Ishikawa (cell line): ENCODE results near the gene SYNPR.

Experiments used
- CEBPB ChIP-seq: IDR thresholded peaks from 2 replicates; pipeline ENCODE4 v1.6.1; 2012
- CREB1 ChIP-seq: IDR thresholded peaks from 2 replicates; pipeline ENCODE4 v1.6.1; 2012; ENCODE audit warnings: low read depth
- EGR1 ChIP-seq: IDR thresholded peaks from 2 replicates; pipeline ENCODE4 v1.6.1; 2012
- EP300 ChIP-seq: IDR thresholded peaks from 2 replicates; pipeline ENCODE4 v1.6.1; 2012; ENCODE audit warnings: borderline replicate concordance
- FOXM1 ChIP-seq: IDR thresholded peaks from 2 replicates; pipeline ENCODE4 v1.6.1; 2012; ENCODE audit warnings: low read depth, borderline replicate concordance
- NFIC ChIP-seq: IDR thresholded peaks from 2 replicates; pipeline ENCODE4 v1.6.1; 2012
- RAD21 ChIP-seq: IDR thresholded peaks from 2 replicates; pipeline ENCODE4 v1.6.1; 2012; ENCODE audit warnings: low read depth
- TAF1 ChIP-seq: IDR thresholded peaks from 2 replicates; pipeline ENCODE4 v1.6.1; 2012; ENCODE audit warnings: low read depth, mild to moderate bottlenecking
- TCF12 ChIP-seq: IDR thresholded peaks from 2 replicates; pipeline ENCODE4 v1.6.1; 2012; ENCODE audit warnings: low read depth
- TEAD4 ChIP-seq: IDR thresholded peaks from 2 replicates; pipeline ENCODE4 v1.6.1; 2012
- YY1 ChIP-seq: IDR thresholded peaks from 2 replicates; pipeline ENCODE4 v1.6.1; 2012; ENCODE audit warnings: low read depth
- ZBTB7A ChIP-seq: IDR thresholded peaks from 2 replicates; pipeline ENCODE4 v1.6.1; 2012; ENCODE audit warnings: low read depth
- TF ChIP-seq, protein P1 (sequence below): IDR thresholded peaks from 2 replicates; pipeline ENCODE4 v1.6.1; 2012
- TF ChIP-seq, protein P2 (sequence below): IDR thresholded peaks from 2 replicates; pipeline ENCODE4 v1.6.1; 2012; ENCODE audit warnings: low read depth, mild to moderate bottlenecking
- TF ChIP-seq, protein P3 (sequence below): IDR thresholded peaks from 2 replicates; pipeline ENCODE4 v1.6.1; 2012

Gene SYNPR

DNA sequence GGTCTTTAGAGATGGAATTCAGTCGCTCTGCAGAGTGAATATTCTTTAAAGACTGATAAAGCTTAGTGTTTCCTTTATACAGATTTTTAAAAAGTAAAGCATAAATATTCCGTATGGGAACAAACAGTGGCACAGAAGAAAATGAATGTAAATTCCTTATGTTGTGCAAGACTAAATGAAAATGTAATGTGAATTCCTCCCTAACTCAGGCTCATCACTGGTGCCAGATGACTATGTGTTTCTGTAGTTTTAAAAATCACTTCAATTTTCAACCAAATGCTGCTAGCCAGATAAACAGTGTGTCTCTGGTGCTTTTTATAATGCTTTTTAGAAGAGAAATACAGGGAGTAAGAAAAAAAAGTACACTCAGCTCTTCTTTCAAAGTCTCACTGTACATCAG lies 219.5 kb downstream of the SYNPR start:
- TF ChIP-seq TCF12 (no peak), FOXM1 (no peak), EP300 (no peak), EGR1 (no peak), YY1 (no peak), TAF1 (no peak), NFIC (no peak), TEAD4 (no peak)
- TF ChIP-seq, protein P1, sequence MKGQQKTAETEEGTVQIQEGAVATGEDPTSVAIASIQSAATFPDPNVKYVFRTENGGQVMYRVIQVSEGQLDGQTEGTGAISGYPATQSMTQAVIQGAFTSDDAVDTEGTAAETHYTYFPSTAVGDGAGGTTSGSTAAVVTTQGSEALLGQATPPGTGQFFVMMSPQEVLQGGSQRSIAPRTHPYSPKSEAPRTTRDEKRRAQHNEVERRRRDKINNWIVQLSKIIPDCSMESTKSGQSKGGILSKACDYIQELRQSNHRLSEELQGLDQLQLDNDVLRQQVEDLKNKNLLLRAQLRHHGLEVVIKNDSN: no peak

DNA sequence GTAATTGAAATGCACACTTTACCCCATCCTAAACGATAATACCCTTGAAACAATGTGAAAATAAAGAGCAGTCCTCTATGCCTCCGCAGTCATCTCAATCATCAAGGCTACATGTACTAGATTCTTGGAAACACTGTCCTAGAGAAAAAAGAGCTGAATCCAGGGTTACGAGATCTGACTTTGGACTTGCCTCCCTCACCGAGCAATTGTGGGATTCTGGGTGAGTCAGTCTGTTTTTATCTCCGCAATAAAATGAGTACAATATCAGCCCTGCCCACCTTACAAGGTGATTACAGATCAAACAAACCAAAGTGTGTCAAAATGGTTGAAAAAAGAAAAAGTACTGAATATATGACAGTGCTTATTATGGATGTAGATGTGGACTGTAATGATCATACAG lies 222.1 kb downstream of the SYNPR start:
- TF ChIP-seq FOXM1: no peak
- no peak for TF ChIP-seq CEBPB
- TF ChIP-seq, protein P2, sequence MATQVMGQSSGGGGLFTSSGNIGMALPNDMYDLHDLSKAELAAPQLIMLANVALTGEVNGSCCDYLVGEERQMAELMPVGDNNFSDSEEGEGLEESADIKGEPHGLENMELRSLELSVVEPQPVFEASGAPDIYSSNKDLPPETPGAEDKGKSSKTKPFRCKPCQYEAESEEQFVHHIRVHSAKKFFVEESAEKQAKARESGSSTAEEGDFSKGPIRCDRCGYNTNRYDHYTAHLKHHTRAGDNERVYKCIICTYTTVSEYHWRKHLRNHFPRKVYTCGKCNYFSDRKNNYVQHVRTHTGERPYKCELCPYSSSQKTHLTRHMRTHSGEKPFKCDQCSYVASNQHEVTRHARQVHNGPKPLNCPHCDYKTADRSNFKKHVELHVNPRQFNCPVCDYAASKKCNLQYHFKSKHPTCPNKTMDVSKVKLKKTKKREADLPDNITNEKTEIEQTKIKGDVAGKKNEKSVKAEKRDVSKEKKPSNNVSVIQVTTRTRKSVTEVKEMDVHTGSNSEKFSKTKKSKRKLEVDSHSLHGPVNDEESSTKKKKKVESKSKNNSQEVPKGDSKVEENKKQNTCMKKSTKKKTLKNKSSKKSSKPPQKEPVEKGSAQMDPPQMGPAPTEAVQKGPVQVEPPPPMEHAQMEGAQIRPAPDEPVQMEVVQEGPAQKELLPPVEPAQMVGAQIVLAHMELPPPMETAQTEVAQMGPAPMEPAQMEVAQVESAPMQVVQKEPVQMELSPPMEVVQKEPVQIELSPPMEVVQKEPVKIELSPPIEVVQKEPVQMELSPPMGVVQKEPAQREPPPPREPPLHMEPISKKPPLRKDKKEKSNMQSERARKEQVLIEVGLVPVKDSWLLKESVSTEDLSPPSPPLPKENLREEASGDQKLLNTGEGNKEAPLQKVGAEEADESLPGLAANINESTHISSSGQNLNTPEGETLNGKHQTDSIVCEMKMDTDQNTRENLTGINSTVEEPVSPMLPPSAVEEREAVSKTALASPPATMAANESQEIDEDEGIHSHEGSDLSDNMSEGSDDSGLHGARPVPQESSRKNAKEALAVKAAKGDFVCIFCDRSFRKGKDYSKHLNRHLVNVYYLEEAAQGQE: no peak
- TF ChIP-seq CREB1: no peak
- TF ChIP-seq, protein P3, sequence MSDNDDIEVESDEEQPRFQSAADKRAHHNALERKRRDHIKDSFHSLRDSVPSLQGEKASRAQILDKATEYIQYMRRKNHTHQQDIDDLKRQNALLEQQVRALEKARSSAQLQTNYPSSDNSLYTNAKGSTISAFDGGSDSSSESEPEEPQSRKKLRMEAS: no peak
- no peak for TF ChIP-seq TAF1
- no peak for TF ChIP-seq TEAD4
- no peak for TF ChIP-seq TCF12
- no peak for TF ChIP-seq ZBTB7A
- TF ChIP-seq EGR1: no peak
- no peak for TF ChIP-seq NFIC
- TF ChIP-seq, protein P1: no peak
- TF ChIP-seq YY1: no peak
- no peak for TF ChIP-seq RAD21
- no peak for TF ChIP-seq EP300

DNA sequence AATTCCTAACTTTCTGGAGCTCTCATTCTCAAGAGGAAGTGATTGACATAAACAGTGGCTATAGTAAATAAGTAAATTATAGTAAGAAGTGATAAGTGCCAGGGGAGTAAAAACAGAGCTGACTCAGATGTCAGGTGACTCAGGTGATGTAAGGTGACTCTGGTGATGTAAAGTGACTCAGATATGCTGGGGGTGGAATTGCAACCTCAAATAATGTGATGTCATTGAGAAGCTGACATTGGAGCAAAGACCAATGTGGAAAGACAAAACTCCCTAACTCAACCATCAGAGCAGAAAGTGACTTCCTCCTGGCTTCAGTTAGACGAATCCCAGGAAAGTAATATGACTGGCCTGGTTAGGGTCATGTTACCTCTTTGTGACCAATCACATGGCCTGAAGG lies 230.2 kb downstream of the SYNPR start:
- TF ChIP-seq NFIC: no peak
- TF ChIP-seq TCF12: no peak
- no peak for TF ChIP-seq TAF1
- TF ChIP-seq ZBTB7A: no peak
- no peak for TF ChIP-seq EGR1
- TF ChIP-seq FOXM1: no peak
- TF ChIP-seq, protein P3: no peak
- TF ChIP-seq, protein P2: no peak
- TF ChIP-seq EP300: no peak
- no peak for TF ChIP-seq CREB1

DNA sequence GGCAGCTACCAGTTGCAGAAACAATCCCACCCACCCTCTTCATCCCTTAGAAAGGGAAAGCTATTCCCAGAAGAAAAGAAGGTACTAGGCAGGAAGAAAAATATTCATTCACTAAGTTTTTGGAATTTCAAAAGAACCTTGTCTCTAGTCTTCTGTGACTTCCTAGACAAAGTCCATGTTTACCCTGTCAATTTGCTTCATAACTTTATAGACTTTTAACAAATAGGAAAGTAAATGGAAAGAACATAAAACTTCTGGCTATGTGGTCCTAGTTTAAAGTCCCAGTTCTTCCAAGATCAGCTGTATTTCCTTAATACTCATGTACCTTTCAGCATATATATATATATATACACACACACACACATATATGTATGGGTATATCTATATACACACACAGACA lies 230.7 kb downstream of the SYNPR start:
- TF ChIP-seq, protein P1: no peak
- TF ChIP-seq EP300 (no peak), ZBTB7A (no peak), RAD21 (no peak), TEAD4 (no peak), NFIC (no peak)
- TF ChIP-seq, protein P2: no peak
- TF ChIP-seq, protein P3: no peak
